MCF 10A (cell line): Measurements from ENCODE around the gene CIART. TPM values are rescaled to one million over a fixed set of nuclear protein-coding genes. Genes with fewer than 3 reads are reported as not detected.
"Not testable (repeated sequence)": the region's sequence is repeated elsewhere in the genome, so short reads cannot be mapped to it uniquely, and the experiment has no call there.

ENCODE experiments used
- BruUV-seq: library from RNA; stranded (reverse); fragments of 400-500 nt; replicated peaks from 2 replicates; lab custom pipeline; 2021; lab: Mats Ljungman, UMichigan
- CTCF ChIA-PET: fragments of 300-600 bp; sonication (Branson Sonifier 250); formaldehyde crosslinking; extraction: SDS; loops from one replicate; lab custom pipeline; 2021; ENCODE audit warnings: antibody characterized with exemption, inconsistent platforms; lab: Yijun Ruan, JAX
- POLR2A ChIA-PET: fragments of 300-600, 350-650 bp; sonication (Branson Sonifier 250); formaldehyde crosslinking; extraction: SDS; loops from one replicate; lab custom pipeline; 2020; ENCODE audit warnings: antibody characterized with exemption, inconsistent platforms; lab: Yijun Ruan, JAX
- DNase-seq: peaks from one replicate; pipeline ENCODE4 v3.0.0-alpha.2; 2018; ENCODE audit not compliant: unreplicated experiment
- H3K27ac Mint-ChIP-seq: one replicate; pipeline ENCODE4 v1.8.0; 2022; ENCODE audit warnings: mild to moderate bottlenecking, low read depth, mixed read lengths; ENCODE audit not compliant: unreplicated experiment
- H3K27me3 Mint-ChIP-seq: one replicate; pipeline ENCODE4 v1.8.0; 2022; ENCODE audit warnings: mixed read lengths; ENCODE audit not compliant: insufficient read depth, unreplicated experiment
- H3K36me3 Mint-ChIP-seq: one replicate; pipeline ENCODE4 v1.8.0; 2022; ENCODE audit warnings: mild to moderate bottlenecking, moderate library complexity, mixed read lengths; ENCODE audit not compliant: insufficient read depth, unreplicated experiment
- H3K4me1 Mint-ChIP-seq: one replicate; pipeline ENCODE4 v1.8.0; 2022; ENCODE audit warnings: mixed read lengths; ENCODE audit not compliant: insufficient read depth, unreplicated experiment
- H3K4me3 Mint-ChIP-seq: one replicate; pipeline ENCODE4 v1.8.0; 2022; ENCODE audit warnings: mild to moderate bottlenecking, moderate library complexity, mixed read lengths; ENCODE audit not compliant: unreplicated experiment
- H3K9me3 Mint-ChIP-seq: one replicate; pipeline ENCODE4 v1.8.0; 2022; ENCODE audit warnings: mixed read lengths; ENCODE audit not compliant: unreplicated experiment
- CTCF ChIP-seq: fragments of 200-600 bp; IDR thresholded peaks from one replicate; pipeline ENCODE4 v1.8.0; 2022; ENCODE audit warnings: antibody characterized with exemption, mild to moderate bottlenecking; ENCODE audit not compliant: unreplicated experiment
- intact Hi-C: fragments of 100-400 bp; cut with micrococcal nuclease; formaldehyde crosslinking; loops from 2 replicates; pipeline ENCODE4 v1.14.1; 2022
- total RNA-seq: library from RNA; stranded (reverse); gene quantifications from 2 replicates; pipeline ENCODE4 v1.2.3, GENCODE V29; 2022

Gene CIART
- total RNA-seq, 1 experiment from 2014 or later: 5.2 TPM

GRCh38 chr1:150235852-150236613 is 46.3 kb upstream of the CIART start, which contains the start of gene ANP32E:
TSS of gene ANP32E (minus strand) at chr1:150236112. CDS start at chr1:150235786, 326 bp downstream.
- H3K4me1 Mint-ChIP-seq: peaks cover 11% of the 10 kb centered on the region
- no peaks in the 10 kb centered on the region for H3K27me3 Mint-ChIP-seq
- ChIA-PET CTCF (interaction anchor here (0.6 to 1.9 kb wide), 6 partner anchors 9 to 741 kb away, joined by 3 to 12 read pairs (median 3); no protein-coding TSS in a partner anchor), POLR2A (interaction anchor here (0.5 to 5.0 kb wide), 38 partner anchors 10 to 386 kb away, joined by 3 to 37 read pairs (median 4); partner anchors contain the start of genes APH1A, C1orf54, MCL1 and RPRD2)
- peaks cover under 1% of the 10 kb centered on the region for H3K36me3 Mint-ChIP-seq
- TSS peak; percentile 68 for BruUV-seq
- H3K4me3 Mint-ChIP-seq: no peak within 1 kb of the TSS
- intact Hi-C loops: loop anchor here (1.0 kb wide), 1 partner anchor 45 kb away; no protein-coding TSS in a partner anchor
- no peak for TF ChIP-seq CTCF
- no peak within 1 kb of the TSS for H3K27ac Mint-ChIP-seq
- peak; percentile 100 for DNase-seq
- H3K9me3 Mint-ChIP-seq: no peaks in the 10 kb centered on the region

DNA sequence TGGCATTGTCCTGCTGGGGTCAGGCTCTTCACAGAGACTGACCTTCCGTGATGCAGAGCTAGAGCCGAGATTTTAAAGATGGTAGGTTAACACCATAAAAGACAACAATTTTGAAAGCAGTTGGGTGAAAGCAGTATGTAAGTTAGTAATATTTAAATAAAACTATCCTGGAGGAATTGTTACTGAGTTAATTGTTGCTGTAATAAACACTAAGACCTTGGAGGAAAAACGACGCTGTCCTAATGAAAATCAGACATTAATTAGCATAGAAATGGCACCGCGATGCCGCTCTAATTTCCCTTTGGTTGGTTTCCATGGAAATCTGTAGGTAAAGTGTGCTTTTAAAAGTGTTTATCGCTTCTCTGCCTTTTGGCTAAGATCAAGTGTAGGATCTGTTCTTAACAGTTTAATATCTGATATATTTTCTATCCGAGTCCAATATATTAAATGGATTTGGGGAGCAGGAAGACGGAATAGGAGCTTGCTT is 45.7 kb upstream of the CIART start:
- DNase-seq: no peak
- ChIA-PET POLR2A (interaction anchor here (0.5 to 5.0 kb wide), 15 partner anchors 12 to 342 kb away, joined by 3 to 37 read pairs (median 5); partner anchors contain the start of genes APH1A, C1orf54 and RPRD2), CTCF (interaction anchor here (0.6 to 1.9 kb wide), 5 partner anchors 8 to 134 kb away, joined by 3 to 12 read pairs (median 3); partner anchors contain the start of gene CA14)
- Mint-ChIP-seq H3K27me3 (no peaks in the 10 kb centered on the region), H3K36me3 (no peaks in the 10 kb centered on the region), H3K4me3 (no peak overlapping the region), H3K9me3 (no peaks in the 10 kb centered on the region), H3K4me1 (peaks cover 11% of the 10 kb centered on the region), H3K27ac (no peak overlapping the region)
- intact Hi-C loops: loop anchor here (1.0 kb wide), 1 partner anchor 45 kb away; no protein-coding TSS in a partner anchor
- TF ChIP-seq CTCF: peak; percentile 25
- BruUV-seq: no TSS peak

DNA sequence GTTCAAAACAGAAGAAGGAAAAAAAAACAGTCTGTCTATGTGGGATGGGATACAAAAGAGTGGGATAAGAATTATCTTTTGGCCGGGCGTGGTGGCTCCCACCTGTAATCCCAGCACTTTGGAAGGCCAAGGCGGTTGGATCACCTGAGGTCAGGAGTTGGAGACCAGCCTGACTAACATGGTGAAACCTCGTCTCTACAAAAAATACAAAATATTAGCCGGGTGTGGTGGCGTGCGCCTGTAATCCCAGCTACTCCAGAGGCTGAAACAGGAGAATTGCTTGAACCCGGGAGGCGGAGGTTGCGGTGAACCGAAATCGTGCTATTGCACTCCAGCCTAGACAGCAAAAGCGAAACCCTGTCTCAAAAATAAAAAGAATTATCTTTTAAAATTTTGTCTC is 45.2 kb upstream of the CIART start:
- POLR2A ChIA-PET: interaction anchor here (0.7 to 5.0 kb wide), 10 partner anchors 12 to 206 kb away, joined by 3 to 37 read pairs (median 7); partner anchors contain the start of genes APH1A and RPRD2
- H3K4me1 Mint-ChIP-seq: peaks cover 11% of the 10 kb centered on the region
- H3K36me3 Mint-ChIP-seq, H3K27ac Mint-ChIP-seq, H3K4me3 Mint-ChIP-seq, DNase-seq, H3K27me3 Mint-ChIP-seq, H3K9me3 Mint-ChIP-seq, BruUV-seq, intact Hi-C loops: not testable (repeated sequence)
- CTCF ChIA-PET: interaction anchor here (0.6 to 1.9 kb wide), 3 partner anchors 18 to 134 kb away, joined by 3 to 12 read pairs (median 3); partner anchors contain the start of gene CA14

DNA sequence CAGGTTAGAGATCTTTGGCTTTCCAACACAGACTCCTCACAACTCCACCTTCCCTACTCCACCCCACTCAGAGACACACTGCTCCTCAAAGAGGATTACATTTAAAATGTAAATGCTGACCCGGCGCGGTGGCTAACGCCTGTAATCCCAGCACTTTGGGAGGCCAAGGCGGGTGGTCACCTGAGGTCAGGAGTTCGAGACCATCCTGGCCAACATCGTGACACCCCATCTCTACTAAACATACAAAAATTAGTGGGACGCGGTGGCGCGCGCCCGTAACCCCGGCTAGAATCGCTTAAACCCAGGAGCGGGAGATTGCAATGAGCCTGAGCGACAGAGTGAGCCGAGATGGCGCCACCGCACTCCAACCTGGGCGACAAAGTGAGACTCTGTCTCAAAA is 44.6 kb upstream of the CIART start:
- no peak overlapping the region for H3K4me3 Mint-ChIP-seq
- no peaks in the 10 kb centered on the region for H3K27me3 Mint-ChIP-seq
- intact Hi-C loops: no loop called here
- no peak for TF ChIP-seq CTCF
- H3K36me3 Mint-ChIP-seq: no peaks in the 10 kb centered on the region
- ChIA-PET POLR2A (interaction anchor here (1.2 to 4.8 kb wide), 5 partner anchors 13 to 127 kb away, joined by 4 to 33 read pairs (median 25); partner anchors contain the start of genes APH1A and RPRD2), CTCF (interaction anchor here (1.0 to 1.9 kb wide), 2 partner anchors 18 to 20 kb away, joined by 3 to 12 read pairs; partner anchors contain the start of gene CA14)
- H3K9me3 Mint-ChIP-seq: no peaks in the 10 kb centered on the region
- no peak for DNase-seq
- H3K27ac Mint-ChIP-seq: no peak overlapping the region
- peaks cover 11% of the 10 kb centered on the region for H3K4me1 Mint-ChIP-seq
- BruUV-seq: no TSS peak
